Spleen (tissue), 11 donors: ENCODE data around the gene CHRDL2. TPM values are rescaled to one million over a fixed set of nuclear protein-coding genes. Genes with fewer than 3 reads are reported as not detected.

Experiments used
- DNase-seq: peaks from one replicate; pipeline ENCODE4 v3.0.0-alpha.2; 2020
- H3K27ac ChIP-seq, 8 donors: fragments of 200-600 bp; sonication (generic) in 7 of 8; 1 replicate in 4 of 8; 2 replicates in 4 of 8; pipeline versions ENCODE4 v1.5.0 to v1.8.0; 2016 to 2021; ENCODE audit warnings: inconsistent platforms in 4 of 8, mild to moderate bottlenecking in 4 of 8, moderate library complexity in 1 of 8
- H3K27me3 ChIP-seq, 7 donors: fragments of 200-600 bp; sonication (generic) in 6 of 7; replicated peaks in 1 of 7; 1 replicate in 4 of 7; 2 replicates in 3 of 7; pipeline versions ENCODE4 v1.5.0 to v1.8.0; 2016 to 2021; ENCODE audit warnings: inconsistent platforms in 3 of 7, mild to moderate bottlenecking in 1 of 7
- H3K36me3 ChIP-seq, 6 donors: fragments of 200-600 bp; sonication (generic) in 5 of 6; 1 replicate in 4 of 6; 2 replicates in 2 of 6; pipeline versions ENCODE4 v1.5.0 to v1.8.0; 2016 to 2021; ENCODE audit warnings: inconsistent platforms in 2 of 6
- H3K4me1 ChIP-seq, 6 donors: fragments of 200-600 bp; sonication (generic) in 5 of 6; 1 replicate in 3 of 6; 2 replicates in 3 of 6; pipeline versions ENCODE4 v1.5.0 to v1.8.0; 2016 to 2021; ENCODE audit warnings: inconsistent platforms in 3 of 6
- H3K4me3 ChIP-seq, 8 donors: fragments of 200-600 bp; sonication (generic) in 7 of 8; 1 replicate in 4 of 8; 2 replicates in 4 of 8; pipeline versions ENCODE4 v1.5.0 to v1.8.0; 2016 to 2021; ENCODE audit warnings: inconsistent platforms in 4 of 8, mild to moderate bottlenecking in 4 of 8, moderate library complexity in 2 of 8
- H3K9me3 ChIP-seq, 8 donors: fragments of 200-600 bp; sonication (generic) in 7 of 8; 1 replicate in 4 of 8; 2 replicates in 4 of 8; pipeline versions ENCODE4 v1.5.0 to v1.8.0; 2016 to 2021; ENCODE audit warnings: inconsistent platforms in 4 of 8
- POLR2A ChIP-seq, 3 donors: fragments of 450-650 bp; IDR thresholded peaks; one replicate each; pipeline ENCODE4 v1.5.1; 2017; ENCODE audit warnings: antibody characterized with exemption in 3 of 3, mild to moderate bottlenecking in 1 of 3
- POLR2AphosphoS5 ChIP-seq, 3 donors: sonication (generic); formaldehyde crosslinking; IDR thresholded peaks; one replicate each; pipeline ENCODE4 v1.5.1; 2017; ENCODE audit warnings: antibody characterized with exemption in 3 of 3
- WGBS, 5 donors: extraction: QIAGEN DNeasy Blood & Tissue Kit in 3 of 5; methylation state at CpG; one replicate each; pipeline versions ENCODE4 v1.1.5 to v1.1.7; 2013 to 2018; 5-methylcytosine and 5-hydroxymethylcytosine counted together
- intact Hi-C: fragments of 100-400 bp; cut with DNase I; formaldehyde crosslinking; loops from one replicate; pipeline ENCODE4 v1.15.0; 2023; ENCODE audit warnings: low total_unique reads
- polyA plus RNA-seq, 3 donors: library from polyadenylated mRNA; stranded (reverse); fragments of 200-250 nt; gene quantifications; one replicate each; pipeline ENCODE4 v1.2.1, GENCODE V29; 2013
- total RNA-seq, 7 donors: library from RNA; depleted of rRNA in 3 of 7; stranded (reverse); fragments of >200 nt in 3 of 7; fragmentation: NEBNext Ultra II Directional in 4 of 7; extraction: Animal tissue kit (Norgen Biotek cat#: 25700) in 4 of 7; gene quantifications; one replicate each; pipeline versions ENCODE4 v1.1.0 to v1.2.1, GENCODE V29; 2016 to 2021
- TF ChIP-seq, protein P1 (sequence below), 11 experiments: fragments of 200-600 bp in 7 of 11; fragments of 450-650 bp in 4 of 11; sonication (generic) in 4 of 11; IDR thresholded peaks in 8 of 11; conservative IDR thresholded peaks in 3 of 11; 1 replicate in 7 of 11; 2 replicates in 4 of 11; pipeline versions ENCODE4 v1.4.0 to v1.8.0; 2016 to 2021; ENCODE audit warnings: antibody characterized with exemption in 11 of 11, inconsistent platforms in 4 of 11, mild to moderate bottlenecking in 1 of 11
- donor health status: healthy with polysubstance abuse.
- donor health status: DM: no; HTN: no; CAD: no; lungs with moderate emphysema.
- donor health status: DM: no; HTN: no; CAD: no.
- donor health status: Bipolar disorder and iron deficiency.
- donor health status: healthy.
- donor health status: DM: no; HTN: no; CAD: no.
- donor health status: DM: yes; HTN: yes; CAD: no.

Gene CHRDL2
- total and polyA plus RNA-seq, 10 donors, result 0.24 to 2.2 (median 1.5) TPM; not detected in 5

DNA sequence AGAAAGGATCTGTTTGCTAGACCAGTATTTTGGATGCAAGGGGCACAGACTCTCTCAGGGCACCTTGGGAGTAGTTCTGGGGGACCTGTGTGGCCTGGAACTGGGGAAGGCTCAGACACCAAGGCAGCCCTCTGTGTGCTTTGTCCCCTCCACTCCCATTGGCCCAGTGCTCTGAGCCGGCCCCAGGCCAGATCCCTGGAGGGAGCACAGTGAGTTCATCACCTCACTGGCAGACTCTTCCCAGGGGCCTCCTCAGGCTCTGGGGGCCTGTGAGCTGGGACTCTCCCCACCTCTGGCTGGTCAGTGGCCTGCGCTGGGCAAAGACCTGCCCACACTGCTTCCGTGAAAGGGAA lies 51.7 kb downstream of the CHRDL2 start:
- peaks cover 0 to 23% (median 7%) of the 10 kb centered on the region in 7 donors for H3K27me3 ChIP-seq
- H3K9me3 ChIP-seq, result no peaks in the 10 kb centered on the region
- H3K4me1 ChIP-seq, result peaks cover 0 to 14% (median 5%) of the 10 kb centered on the region in 6 donors
- H3K36me3 ChIP-seq, result no peaks in the 10 kb centered on the region
- no peak overlapping the region for H3K27ac ChIP-seq
- no peak overlapping the region for H3K4me3 ChIP-seq
- TF ChIP-seq POLR2AphosphoS5 (IDR thresholded peaks at IDR 0.05) (no peak), POLR2A (IDR thresholded peaks at IDR 0.05) (no peak)
- TF ChIP-seq, protein P1, sequence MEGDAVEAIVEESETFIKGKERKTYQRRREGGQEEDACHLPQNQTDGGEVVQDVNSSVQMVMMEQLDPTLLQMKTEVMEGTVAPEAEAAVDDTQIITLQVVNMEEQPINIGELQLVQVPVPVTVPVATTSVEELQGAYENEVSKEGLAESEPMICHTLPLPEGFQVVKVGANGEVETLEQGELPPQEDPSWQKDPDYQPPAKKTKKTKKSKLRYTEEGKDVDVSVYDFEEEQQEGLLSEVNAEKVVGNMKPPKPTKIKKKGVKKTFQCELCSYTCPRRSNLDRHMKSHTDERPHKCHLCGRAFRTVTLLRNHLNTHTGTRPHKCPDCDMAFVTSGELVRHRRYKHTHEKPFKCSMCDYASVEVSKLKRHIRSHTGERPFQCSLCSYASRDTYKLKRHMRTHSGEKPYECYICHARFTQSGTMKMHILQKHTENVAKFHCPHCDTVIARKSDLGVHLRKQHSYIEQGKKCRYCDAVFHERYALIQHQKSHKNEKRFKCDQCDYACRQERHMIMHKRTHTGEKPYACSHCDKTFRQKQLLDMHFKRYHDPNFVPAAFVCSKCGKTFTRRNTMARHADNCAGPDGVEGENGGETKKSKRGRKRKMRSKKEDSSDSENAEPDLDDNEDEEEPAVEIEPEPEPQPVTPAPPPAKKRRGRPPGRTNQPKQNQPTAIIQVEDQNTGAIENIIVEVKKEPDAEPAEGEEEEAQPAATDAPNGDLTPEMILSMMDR (IDR thresholded peaks at IDR 0.05 in 8 of 11, conservative IDR thresholded peaks at IDR 0.05 in 3 of 11), result no peak
- DNase-seq, result peak; percentile 57
- WGBS, 5 donors, result 95 to 100% (median 97%) methylated on average over 3 of the region's 3 CpGs
- intact Hi-C loops, result no loop called here

DNA sequence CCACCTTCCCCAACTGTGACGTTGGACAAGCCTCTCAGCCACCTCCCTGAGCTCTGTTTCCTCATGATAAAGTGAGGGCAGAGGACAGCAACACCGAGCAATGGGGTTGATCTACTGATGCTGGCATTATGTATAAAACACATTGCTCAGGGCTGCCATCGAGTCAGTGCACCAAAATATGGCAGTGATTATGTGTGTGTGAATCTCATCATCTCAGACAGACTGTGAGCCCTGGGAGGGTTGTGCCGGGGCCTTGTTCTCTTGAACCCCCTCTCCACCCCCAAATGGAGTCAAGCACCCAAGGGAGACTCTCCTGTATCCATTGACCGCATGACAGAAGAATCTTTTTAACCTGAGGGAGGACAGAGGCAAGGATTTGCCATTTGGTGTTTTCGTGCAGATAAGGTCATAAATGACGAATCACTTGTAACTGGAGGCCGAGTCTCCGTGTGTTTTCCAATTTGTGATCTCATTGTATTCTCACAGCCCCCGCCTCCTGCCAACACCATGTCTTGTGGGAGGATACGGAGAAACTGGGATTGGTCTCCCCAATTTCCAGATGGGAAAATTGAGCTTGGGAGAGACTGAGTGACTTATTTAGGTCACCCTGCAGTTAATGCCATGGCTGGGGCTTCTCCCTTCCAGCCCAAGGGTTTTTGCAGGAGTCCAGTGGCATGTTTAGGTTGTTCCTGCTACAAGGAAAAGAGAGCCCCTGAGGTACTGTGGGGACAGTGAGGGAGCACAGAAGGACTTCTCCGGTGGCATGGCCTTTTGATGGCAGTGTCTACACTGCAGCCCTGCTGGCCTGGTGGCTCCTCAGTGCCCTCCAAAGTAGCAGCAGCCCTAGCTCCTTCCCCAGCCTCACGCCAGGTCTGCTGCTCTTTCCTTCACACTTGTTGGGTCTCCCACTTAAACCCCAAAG lies 52.4 kb downstream of the CHRDL2 start:
- Histone ChIP-seq H3K27ac (no peak overlapping the region), H3K36me3 (no peaks in the 10 kb centered on the region), H3K4me3 (no peak overlapping the region), H3K27me3 (peaks cover 0 to 16% (median 7%) of the 10 kb centered on the region in 7 donors), H3K9me3 (no peaks in the 10 kb centered on the region), H3K4me1 (peaks cover 0 to 11% (median 5%) of the 10 kb centered on the region in 6 donors)
- peak; percentile 17 for DNase-seq
- TF ChIP-seq, protein P1 (IDR thresholded peaks at IDR 0.05 in 8 of 11, conservative IDR thresholded peaks at IDR 0.05 in 3 of 11), result no peak
- no peak for TF ChIP-seq POLR2A (IDR thresholded peaks at IDR 0.05)
- no peak for TF ChIP-seq POLR2AphosphoS5 (IDR thresholded peaks at IDR 0.05)
- intact Hi-C loops, result no loop called here
- WGBS, 5 donors, result 78 to 89% (median 85%) methylated on average over 13 of the region's 13 CpGs

DNA sequence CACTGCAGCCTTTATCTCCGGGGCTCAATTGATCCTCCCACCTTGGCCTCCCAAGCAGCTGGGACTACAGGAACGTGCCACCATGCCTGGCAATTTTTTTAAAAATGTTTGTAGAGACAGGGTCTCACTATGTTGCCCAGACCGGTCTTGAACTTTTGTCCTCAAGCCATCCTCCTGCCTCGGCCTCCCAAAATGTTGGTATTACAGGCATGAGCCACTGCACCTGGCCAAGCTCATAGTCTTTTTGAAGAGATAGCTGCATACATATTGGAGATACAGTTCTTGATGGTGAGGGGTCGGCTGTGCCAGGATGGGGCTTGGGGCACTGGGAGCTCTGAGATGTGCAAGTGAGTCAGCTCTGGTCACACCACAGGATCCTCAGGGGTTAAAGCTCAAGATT lies 53.2 kb downstream of the CHRDL2 start:
- peaks cover 0 to 8% (median under 1%) of the 10 kb centered on the region in 7 donors for H3K27me3 ChIP-seq
- TF ChIP-seq POLR2A (IDR thresholded peaks at IDR 0.05) (no peak), POLR2AphosphoS5 (IDR thresholded peaks at IDR 0.05) (no peak)
- TF ChIP-seq, protein P1 (IDR thresholded peaks at IDR 0.05 in 8 of 11, conservative IDR thresholded peaks at IDR 0.05 in 3 of 11), result no peak
- H3K9me3 ChIP-seq, result no peaks in the 10 kb centered on the region
- no peaks in the 10 kb centered on the region for H3K36me3 ChIP-seq
- intact Hi-C loops, result no loop called here
- DNase-seq, result peak; percentile 25
- H3K4me3 ChIP-seq, result no peak overlapping the region
- 84 to 94% (median 91%) methylated on average over 5 of the region's 5 CpGs for WGBS, 5 donors
- H3K4me1 ChIP-seq, result peaks cover 0 to 8% (median 3%) of the 10 kb centered on the region in 6 donors
- H3K27ac ChIP-seq, result no peak overlapping the region

DNA sequence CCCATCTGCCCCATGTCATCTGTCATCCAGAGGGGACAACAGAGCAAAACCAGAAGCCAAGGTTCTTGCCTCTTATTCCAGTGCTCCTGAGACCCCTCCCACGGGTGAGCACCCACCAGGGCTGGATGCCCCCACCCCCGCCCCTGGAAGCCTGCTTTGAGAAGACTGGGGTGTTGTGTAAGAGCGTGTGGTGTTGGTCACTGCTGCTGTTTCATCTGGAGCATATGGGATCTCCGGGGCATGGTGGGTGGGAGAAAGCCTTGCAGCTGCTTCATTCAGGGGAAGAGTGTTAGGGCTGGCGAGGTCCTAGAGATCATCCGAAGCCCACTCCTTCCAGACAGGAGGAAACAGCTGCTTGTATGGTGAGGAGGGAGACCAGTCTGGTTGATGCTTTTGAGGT lies 54.1 kb downstream of the CHRDL2 start:
- Histone ChIP-seq H3K4me3 (no peak overlapping the region), H3K4me1 (peaks cover 0 to 16% (median 7%) of the 10 kb centered on the region in 6 donors), H3K9me3 (no peaks in the 10 kb centered on the region), H3K27ac (no peak overlapping the region), H3K27me3 (no peaks in the 10 kb centered on the region), H3K36me3 (no peaks in the 10 kb centered on the region)
- DNase-seq, result peak; percentile 27
- intact Hi-C loops, result no loop called here
- 70 to 86% (median 74%) methylated on average over 6 of the region's 6 CpGs for WGBS, 5 donors
- no peak for TF ChIP-seq POLR2AphosphoS5 (IDR thresholded peaks at IDR 0.05)
- TF ChIP-seq POLR2A (IDR thresholded peaks at IDR 0.05), result no peak
- TF ChIP-seq, protein P1 (IDR thresholded peaks at IDR 0.05 in 8 of 11, conservative IDR thresholded peaks at IDR 0.05 in 3 of 11), result no peak
